Measurements from ENCODE around the gene CALD1. TPM values are rescaled to one million over a fixed set of nuclear protein-coding genes. Genes with fewer than 3 reads are reported as not detected.

Gene CALD1
- polyA plus RNA-seq, 6 donors from 2014 or later = 0.12 to 1.3 (median 0.64) TPM; not detected in 1

GRCh38 chr7:134996097-134996550, 216.7 kb downstream of the CALD1 start:
- H3K4me1 Mint-ChIP-seq = peaks cover 10 to 13% (median 11%) of the 10 kb centered on the region in 3 donors
- H3K4me3 Mint-ChIP-seq = no peak overlapping the region
- ATAC-seq (ENCODE audit: low read depth in 2 of 2) = no peak
- no peaks in the 10 kb centered on the region for H3K9me3 Mint-ChIP-seq
- DNase-seq = no peak
- H3K27ac Mint-ChIP-seq = no peak overlapping the region
- no peaks in the 10 kb centered on the region for H3K27me3 Mint-ChIP-seq
- peaks cover 14 to 31% of the 10 kb centered on the region in 2 donors for H3K36me3 Mint-ChIP-seq

GRCh38 chr7:134997214-134997885, 217.9 kb downstream of the CALD1 start:
- no peak overlapping the region for H3K4me3 Mint-ChIP-seq
- H3K4me1 Mint-ChIP-seq = peaks cover 6 to 7% (median 7%) of the 10 kb centered on the region in 3 donors
- no peaks in the 10 kb centered on the region for H3K9me3 Mint-ChIP-seq
- DNase-seq = no peak
- peaks cover 20 to 38% of the 10 kb centered on the region in 2 donors for H3K36me3 Mint-ChIP-seq
- H3K27ac Mint-ChIP-seq = no peak overlapping the region
- no peak for ATAC-seq (ENCODE audit: low read depth in 2 of 2)
- H3K27me3 Mint-ChIP-seq = no peaks in the 10 kb centered on the region

- Mint-ChIP-seq H3K27me3 (no peaks in the 10 kb centered on the region), H3K9me3 (no peaks in the 10 kb centered on the region), H3K27ac (no peak overlapping the region), H3K4me1 (no peaks in the 10 kb centered on the region), H3K36me3 (peaks cover 20 to 34% of the 10 kb centered on the region in 2 donors), H3K4me3 (no peak overlapping the region)
- ATAC-seq (ENCODE audit: low read depth in 2 of 2) (no peak), DNase-seq (no peak)
Observed at GRCh38 chr7:134999136-134999535, 219.7 kb downstream of the CALD1 start.

- no peaks in the 10 kb centered on the region for H3K27me3 Mint-ChIP-seq
- ATAC-seq (ENCODE audit: low read depth in 2 of 2) (no peak), DNase-seq (no peak)
- no peaks in the 10 kb centered on the region for H3K4me1 Mint-ChIP-seq
- peaks cover 20 to 21% of the 10 kb centered on the region in 2 donors for H3K36me3 Mint-ChIP-seq
- no peak overlapping the region for H3K4me3 Mint-ChIP-seq
- no peak overlapping the region for H3K27ac Mint-ChIP-seq
- peaks cover 0 to 1% (median 0%) of the 10 kb centered on the region in 7 donors for H3K9me3 Mint-ChIP-seq
Observed at GRCh38 chr7:135001390-135002165, 222.1 kb downstream of the CALD1 start.

- Mint-ChIP-seq H3K9me3 (peaks cover 0 to 10% (median 0%) of the 10 kb centered on the region in 7 donors), H3K4me3 (no peak overlapping the region), H3K36me3 (peaks cover 0 to 8% of the 10 kb centered on the region in 2 donors), H3K27ac (no peak overlapping the region), H3K4me1 (no peaks in the 10 kb centered on the region), H3K27me3 (peaks cover 0 to 5% (median 0%) of the 10 kb centered on the region in 3 donors)
- no peak for DNase-seq
- ATAC-seq (ENCODE audit: low read depth in 2 of 2) = no peak
Observed at GRCh38 chr7:135012229-135012628, 232.8 kb downstream of the CALD1 start.

Other genes with a start within 250 kb of the CALD1 start
- not detected for gene AKR1B15, start 230.5 kb upstream of the CALD1 start, polyA plus RNA-seq (ENCODE audit: low read depth in 6 of 6)
- 10 to 100 TPM; 17.6 to 33.9 (median 25.5) TPM for gene BPGM, start 132.8 kb upstream of the CALD1 start, polyA plus RNA-seq (ENCODE audit: low read depth in 6 of 6)
- gene AGBL3, start 206.9 kb downstream of the CALD1 start, polyA plus RNA-seq (ENCODE audit: low read depth in 6 of 6) = 1 to 10 TPM in 2 of 6 donors, under 1 TPM in 2, not detected in 2; 0.65 to 1.5 (median 1.1) TPM

All from naive B cell (primary cell).